SKM-1 treated with dmso at 0.1 percent for 144 hours (cell line): Measurements from ENCODE around the gene LYPD6B.

Source experiments
- DNase-seq: peaks from one replicate; lab custom pipeline; 2025; ENCODE audit not compliant: unreplicated experiment; lab: John Stamatoyannopoulos, UW

The LYPD6B gene, protein sequence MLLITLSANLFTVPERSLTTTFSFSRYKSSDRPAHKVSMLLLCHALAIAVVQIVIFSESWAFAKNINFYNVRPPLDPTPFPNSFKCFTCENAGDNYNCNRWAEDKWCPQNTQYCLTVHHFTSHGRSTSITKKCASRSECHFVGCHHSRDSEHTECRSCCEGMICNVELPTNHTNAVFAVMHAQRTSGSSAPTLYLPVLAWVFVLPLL

DNA sequence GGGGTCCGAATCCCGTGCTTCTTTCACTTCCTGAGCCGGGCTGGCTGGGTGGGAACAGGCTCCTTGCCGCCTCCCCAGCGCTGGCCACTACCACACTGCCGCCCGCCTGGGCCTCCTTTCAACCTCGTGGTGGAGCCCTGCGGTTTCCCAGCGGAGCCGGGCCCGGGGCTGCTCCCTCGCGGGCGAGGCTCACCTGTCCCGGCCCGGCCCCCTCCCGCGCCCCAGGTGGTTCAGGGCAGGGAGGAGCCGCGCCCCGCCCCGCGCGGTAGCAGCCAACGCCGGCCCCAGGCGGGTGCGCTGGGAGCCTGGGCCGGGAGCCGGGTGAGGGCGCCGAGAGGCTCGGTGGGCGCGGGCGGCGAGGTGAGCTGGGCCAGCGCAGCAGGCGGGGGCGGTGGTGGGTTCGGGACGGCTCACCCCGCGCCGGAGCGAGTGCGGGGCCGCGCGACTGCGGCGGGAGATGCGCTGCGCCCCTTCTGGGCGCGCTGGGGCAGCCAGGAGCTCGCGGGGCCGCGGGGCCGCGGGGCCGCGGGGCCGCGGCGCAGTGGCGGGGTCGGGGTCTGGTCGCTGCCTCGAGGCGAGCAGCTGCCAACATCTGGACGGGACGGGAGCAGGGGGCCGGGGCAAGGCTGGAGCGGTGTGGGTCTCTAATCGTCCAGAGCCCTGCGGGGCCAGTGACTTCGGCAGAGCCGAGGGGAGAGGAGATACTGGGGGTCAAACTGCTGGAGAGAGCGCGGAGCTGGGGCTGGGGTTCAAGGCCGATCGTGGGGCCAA is at the start of gene LYPD6B:
LYPD6B (plus strand) TSS at position 258 of the 771 bp plus-strand sequence. CDS start 92,250 bp downstream, outside the sequence.
- DNase-seq = no peak

DNA sequence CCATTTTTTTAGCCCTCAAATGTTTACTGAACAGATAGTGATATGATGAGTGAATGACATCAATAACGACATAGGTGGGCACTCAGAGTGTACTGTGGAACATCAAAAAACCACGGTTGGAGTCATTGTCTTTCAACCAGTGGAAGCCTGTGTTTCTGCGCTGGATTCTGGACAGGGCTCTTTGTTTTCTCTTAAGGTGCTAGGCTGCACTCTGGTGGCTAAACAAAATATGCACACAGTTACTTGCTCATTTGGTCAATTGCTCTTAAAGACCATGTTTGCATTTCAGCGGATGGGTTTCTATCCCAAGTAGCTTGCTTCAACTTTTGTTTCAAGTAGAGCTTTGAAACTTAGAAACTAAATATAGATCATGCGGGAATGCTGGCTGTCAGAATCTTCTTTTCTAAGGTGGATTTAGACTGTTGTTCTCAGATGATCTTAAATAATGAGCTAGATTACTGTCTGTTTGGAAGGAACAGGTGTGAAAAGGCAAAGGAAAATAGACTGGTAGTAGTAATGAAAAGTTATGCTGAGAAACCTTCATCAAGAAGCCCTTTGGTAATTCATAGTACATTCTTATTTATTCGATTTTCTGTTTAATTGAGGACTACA is 48.5 kb upstream of the LYPD6B start:
- DNase-seq = peak; percentile 70

DNA sequence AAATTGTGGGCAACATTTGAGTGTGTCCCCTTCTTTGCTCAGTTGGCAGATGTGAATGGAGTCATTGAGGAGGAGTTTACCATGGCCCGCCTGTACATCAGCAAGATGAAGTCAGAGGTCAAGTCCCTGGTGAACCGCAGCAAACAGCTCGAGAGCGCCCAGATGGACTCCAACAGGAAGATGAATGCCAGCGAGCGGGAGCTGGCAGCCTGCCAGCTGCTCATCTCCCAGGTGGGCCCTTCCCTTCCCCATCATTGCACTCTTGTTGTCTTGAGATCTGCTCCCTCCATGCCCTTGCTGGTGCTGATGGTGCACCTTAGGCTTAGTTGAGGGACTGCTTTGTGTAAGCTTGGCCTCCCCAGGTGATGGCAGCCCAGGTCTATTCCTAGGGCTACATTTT is 47.5 kb upstream of the LYPD6B start:
- no peak for DNase-seq

DNA sequence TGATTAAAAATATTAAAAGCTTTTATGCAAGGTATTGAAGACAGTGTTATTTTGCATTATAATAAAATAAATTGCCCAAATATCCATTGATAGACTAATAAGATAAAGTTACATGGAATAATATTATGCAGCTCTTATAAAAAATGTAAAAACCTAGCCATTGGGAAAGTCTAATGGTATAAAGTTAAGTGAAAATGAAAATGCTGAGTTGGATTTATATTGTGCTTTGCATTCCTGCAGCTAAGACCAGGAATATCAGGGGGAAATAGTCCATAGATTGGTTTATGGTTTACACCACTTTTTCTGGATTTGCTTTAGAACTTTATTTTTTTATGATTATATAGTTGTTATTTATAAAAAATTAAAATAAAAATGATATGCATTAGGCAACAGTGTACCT is 46.1 kb upstream of the LYPD6B start:
- DNase-seq = no peak

DNA sequence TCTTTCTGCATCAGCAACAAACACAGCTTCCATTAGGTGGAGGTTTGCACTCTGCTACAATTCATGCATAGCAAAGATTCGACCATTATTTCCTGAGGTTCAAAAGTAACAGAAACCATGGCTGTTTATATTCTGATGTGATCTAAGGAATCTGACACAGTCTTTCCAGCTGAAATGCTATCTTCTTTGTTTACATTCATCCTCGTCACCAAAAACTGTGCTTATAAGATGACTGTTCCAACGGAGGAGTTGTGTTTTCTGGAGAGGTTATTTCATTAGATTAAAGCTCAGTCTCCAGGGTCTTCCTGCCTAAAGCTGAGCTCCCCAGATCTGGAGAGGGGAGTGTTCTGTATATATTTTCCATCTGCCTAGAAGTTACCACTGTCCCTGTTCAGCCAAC is 45.1 kb upstream of the LYPD6B start:
- DNase-seq = no peak

DNA sequence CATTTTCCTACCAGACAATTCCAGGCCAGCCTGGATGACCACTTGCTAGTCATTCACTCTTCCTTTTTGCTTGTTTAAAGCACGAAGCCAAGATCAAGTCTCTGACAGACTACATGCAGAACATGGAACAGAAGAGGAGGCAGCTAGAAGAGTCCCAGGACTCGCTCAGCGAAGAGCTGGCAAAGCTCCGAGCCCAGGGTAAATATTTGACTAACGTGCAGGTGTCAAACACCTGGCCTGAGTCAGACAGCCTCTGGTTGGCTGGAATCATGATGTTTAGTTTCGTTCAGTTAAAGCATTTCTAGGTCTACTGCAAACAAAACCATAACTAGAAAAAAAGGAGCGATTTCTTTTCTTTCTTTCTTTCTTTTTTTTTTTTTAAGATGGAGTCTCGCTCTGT is 44.2 kb upstream of the LYPD6B start:
- no peak for DNase-seq

DNA sequence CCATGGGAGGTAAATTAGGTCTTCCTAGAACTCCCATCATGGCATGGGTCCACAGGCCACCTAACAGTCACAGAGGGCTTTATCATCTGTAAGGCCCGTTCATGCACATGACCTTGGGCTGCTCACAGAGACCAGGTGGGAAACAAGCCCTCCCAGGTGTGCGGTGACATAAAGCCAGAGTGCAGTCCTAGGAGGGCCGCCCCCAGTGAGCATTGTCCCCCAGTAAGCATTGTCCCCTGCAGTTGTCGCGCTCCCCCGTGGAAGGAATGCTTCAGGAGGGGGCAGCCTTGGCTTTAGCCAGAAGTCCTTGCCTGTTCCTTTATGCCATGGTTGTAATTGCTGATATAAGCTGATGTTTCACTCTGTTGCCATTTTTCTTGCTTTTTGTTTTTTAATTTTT is 41.7 kb upstream of the LYPD6B start:
- no peak for DNase-seq

DNA sequence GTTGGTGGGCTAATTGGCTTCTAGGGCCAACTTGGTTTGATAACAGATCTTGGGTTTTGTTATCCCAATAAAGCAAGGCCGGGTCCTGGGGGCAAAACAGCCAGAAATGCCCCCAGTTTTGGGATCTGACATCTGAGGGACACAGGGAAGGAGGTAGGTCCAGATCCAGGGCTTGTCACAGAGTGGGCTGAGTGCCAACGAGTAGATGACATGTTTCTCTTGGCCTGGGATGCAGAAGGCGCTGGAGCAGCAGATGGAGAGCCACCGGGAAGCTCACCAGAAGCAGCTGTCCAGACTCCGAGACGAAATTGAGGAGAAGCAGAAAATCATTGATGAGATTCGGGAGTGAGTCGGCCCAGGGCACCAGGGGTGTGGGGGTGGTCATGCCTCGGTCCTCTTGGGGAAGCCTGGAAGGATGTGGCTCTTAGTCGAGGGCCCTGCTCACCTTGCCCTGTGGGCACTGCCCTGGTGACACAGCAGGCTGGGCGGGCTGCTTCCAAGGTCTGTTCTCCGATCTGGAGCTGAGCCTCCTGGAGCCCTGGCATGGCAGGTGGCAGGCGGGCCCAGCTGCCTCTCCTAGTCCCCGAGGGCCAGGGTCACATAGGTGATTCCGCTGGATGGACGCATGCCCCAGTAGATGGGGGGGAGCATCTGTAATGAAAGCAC is 40.2 kb upstream of the LYPD6B start:
- no peak for DNase-seq

DNA sequence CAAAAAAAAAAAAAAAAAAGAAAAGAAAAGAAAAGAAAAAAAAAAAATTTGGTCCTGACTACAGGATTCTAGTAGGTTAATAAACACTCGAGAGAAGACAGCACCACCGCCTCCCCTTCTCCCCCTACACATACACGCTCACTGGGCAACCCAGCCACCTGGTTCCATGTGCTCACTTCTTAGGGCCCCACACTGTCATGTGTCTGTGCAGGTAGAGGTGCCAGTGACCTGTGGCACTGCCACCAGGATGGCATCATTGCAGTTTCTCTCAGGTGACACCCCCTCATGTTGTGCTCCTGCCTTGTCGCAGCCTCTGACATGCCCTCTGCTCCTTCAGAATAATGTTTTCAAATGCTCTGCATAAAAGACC is 39.7 kb upstream of the LYPD6B start:
- DNase-seq = no peak

DNA sequence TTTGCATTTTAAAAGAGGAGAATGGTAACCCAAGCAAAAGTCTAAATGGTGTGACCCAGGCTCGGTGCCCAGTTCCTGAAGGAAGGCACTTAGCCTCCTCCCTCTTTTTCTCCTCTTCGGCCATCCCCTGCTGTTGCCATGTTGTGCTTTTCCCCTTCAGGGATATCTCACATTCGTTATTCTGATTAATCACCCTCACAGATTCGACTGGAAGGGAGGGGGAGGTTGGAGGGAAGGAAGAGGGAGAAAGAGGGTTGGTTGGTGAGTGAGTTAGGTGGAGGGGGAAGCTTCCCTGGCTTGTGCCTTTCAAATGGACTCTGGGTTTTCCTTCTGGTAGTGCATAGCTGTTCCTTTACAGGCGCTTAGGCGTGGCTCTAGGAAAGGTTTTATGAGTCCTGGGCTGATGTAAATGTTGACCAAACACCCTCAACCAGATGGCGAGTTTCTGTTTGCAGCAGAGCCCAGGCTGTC is 39.0 kb upstream of the LYPD6B start:
- DNase-seq = no peak

DNA sequence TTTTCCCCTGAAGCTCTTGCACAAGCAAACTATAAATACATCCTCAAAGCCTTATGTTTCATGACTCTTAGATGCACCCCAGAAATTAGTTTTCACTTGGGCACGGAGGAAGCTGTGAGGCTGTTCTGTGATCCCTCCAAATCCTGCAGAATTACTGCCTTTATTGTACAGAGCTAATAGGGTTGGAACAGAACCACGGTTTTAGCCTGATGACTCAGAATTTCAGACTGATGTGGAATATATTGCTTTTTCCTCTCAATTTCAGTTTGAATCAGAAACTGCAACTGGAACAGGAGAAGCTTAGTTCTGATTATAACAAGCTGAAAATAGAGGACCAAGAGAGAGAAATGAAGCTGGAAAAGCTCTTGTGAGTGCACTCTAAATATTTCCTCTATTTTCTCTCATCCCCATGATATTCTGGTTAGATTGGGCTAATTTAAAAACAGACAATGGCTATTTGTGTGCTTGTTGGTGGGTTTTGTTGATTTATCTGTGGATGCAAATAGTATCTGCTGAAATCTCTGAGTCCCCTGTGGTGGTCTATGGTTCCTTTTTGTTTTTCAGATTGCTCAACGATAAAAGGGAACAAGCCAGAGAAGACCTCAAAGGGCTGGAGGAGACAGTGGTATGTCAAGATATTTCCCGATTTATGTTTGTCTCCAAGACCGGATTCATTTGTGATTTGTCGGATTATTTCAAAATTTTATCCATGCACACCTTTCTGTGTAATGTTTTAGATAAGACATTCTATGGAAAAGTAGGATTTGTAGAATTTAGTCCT is 38.2 kb upstream of the LYPD6B start:
- DNase-seq = peak; percentile 10

DNA sequence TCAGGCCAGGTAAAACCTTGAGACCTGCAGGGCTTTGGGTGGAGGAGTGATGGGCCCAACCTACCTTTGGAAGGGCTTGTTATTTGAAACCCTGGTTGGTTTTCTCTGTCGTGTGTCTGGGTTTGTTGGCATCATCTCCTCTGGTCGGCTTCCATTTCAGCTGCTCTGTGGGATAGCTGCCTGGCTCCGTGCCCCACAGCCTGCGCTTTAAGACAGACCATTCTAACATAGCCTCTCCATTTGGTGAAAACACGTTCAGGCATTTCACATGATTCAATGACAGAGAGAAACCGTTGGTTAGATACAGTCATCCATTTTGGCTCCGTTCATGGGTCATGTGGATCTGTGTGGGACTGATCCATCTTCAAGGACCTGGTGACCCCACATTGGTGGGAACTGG is 37.0 kb upstream of the LYPD6B start:
- DNase-seq = no peak

DNA sequence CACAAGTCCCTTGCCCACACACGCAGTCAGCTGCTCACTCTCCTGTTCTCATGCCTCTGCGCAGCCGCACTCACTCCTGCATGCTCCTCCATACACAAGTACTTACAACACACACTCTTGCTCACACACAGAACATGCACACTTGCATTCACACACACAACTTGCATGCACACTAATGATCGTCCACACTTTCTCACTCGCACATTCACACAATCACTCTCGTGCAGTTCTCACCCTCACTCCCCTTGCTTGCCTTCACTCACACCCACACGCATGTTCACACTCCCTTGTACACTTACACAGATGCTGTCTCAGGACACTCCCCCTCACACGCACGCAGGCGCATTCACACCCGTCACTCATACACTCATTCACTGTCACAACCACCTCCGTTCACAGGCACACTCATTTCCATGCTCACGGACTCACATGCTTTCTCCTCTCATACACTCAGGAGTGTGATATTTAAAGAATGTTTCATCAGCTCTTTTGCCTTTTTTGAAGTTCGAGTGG is 36.1 kb upstream of the LYPD6B start:
- DNase-seq = no peak

DNA sequence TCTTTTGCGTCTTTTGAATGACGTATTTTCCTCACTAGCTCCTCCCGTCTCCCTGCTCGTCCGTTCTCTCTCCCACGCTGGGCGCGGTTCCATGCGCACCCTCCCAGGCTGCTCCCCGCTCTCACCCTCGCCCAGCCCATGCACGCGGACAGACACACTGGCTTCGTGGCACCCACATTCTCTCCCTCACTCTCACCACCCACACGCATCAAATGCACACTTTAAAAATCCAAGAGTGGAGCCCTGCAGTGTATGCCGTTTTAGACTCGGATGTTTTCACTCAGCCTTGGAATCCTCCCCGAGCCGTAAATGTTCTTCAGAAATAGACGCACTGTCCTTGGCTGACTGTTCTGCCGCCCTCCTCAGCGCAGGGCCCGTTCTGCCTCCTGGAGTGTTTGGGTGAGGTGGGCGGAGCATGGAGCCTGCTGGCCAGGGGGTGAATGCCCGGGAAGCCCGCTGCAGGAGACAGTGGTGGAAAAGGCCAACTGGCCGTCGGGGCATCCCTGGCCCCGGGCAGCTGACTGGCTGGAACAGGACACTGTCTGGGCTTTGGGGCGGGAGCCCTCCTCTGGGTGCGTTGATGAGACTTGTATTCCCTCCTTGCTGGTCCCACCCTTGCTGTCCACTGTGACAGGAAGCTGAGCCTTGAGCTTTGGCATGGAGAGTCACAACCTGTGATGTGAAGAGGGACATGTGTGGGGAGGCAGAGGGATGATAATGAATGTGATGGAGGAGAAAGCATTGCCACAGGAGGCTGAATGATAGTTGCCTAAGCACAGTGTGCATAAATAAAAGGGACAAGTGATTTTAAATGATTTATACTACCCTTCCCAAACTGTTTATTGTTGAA is 35.4 kb upstream of the LYPD6B start:
- no peak for DNase-seq

DNA sequence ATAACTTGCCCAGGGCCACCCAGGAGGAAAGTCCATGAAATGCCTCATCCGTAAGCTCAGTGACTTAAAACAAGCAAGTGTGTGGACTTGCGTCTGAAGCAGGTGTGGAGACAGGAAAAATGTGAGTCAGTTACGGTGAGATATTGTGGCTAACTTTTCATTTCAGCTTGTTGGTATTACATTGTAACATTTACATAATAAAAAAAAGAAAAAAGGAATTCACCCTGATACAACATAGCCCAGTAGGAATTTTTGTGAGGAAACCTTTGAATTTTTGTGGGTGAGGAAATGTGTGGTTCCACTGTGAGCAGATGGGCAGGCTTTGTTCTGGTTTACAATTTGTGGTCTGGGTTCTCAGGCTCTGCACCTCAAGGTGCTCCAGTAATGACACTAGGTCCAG is 33.7 kb upstream of the LYPD6B start:
- no peak for DNase-seq

DNA sequence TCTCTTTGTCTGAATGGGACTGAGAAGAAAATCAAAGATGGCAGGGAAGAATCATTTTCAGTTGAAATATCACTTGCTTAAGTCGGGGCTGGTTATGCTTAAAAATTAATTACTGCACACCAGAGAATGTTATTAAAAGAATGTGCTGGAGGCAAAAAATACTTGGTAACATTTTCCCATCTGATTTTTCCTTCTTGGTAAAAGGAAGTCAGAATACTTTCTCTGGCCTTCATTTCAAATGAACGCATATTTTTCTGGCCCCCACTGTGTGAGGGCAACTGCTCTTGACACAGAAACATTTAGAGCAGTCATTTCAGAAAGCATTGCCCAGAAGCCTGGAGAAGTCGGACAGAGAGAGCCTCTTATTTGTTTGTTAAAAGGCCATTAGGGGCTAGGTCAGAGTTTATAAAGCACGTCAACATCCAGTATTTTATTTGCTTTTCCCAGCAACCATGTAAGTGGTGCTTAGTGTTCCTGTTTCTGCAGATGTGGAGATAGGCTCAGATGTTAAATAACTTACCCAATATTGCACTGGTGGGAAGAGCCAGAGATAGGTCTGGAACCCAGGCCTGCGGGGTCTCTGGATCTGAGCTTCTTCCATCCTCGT is 32.9 kb upstream of the LYPD6B start:
- DNase-seq = no peak

DNA sequence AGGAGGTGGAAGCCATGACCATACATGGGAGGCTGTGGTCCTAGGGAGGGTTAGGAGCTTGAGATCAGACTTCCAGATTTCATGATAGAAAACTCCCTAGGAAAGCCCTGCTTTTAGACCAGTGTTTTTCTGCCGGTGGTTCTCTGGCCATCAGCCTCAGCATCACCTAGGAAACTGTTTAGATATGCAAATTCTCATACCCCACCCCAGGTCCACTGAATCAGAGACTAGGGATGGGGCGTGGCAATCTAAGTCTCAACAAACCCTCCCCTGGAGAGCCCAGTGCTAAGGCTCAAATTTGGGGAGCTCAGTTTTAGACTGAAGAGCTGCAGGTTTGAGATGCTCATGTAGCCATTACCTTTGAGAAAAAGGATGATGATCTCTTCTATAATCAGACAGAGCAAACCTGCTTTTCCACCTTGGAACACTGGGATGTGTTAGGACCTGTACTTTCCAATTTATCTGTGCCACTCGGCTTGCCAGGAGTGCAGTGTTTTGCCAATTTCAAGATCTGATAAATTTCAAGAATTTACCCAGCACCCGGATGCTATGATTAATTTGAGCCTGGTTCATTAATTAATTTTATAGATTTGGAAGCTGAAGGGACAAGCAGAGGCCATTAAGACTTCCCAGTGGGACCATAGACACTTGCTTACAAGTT is 31.5 kb upstream of the LYPD6B start:
- DNase-seq = no peak

DNA sequence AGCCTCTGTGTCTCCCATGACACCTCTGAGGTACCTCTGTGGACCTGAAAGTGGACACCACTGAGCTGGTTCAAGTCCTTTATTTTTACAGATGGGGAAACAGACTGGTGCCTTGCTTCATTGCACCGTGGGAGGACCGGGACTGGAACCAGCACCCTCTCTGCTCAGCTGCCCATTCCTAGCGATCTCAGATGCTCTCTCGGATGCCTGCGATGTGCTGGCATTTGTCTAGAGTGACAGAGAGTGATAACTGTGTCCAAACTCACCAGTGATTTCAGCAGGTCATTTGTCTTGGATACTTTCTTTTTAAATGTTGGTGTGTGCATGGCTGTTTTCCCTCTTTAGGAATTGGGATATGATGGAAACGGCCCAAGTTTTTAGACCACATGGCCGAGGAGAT is 30.1 kb upstream of the LYPD6B start:
- DNase-seq = no peak
